ENCODE data around the gene CNTNAP2.

- TF ChIP-seq CTCF (conservative IDR thresholded peaks at IDR 0.05) = no peak
- TF ChIP-seq ZFX (IDR thresholded peaks at IDR 0.05) = no peak
These were observed 2281.4 kb downstream of the CNTNAP2 start for GRCh38 chr7:148397985-148398384.

Measured in C4-2B (cell line).